NCI-H2196 (cell line): ENCODE measurements around the gene PHEX.

Experiments used
- DNase-seq: peaks from one replicate; lab custom pipeline; 2025; ENCODE audit not compliant: unreplicated experiment; lab: John Stamatoyannopoulos, UW

The PHEX gene

GRCh38 chrX:22032084-22032483 is at the start of gene PHEX:
PHEX (plus strand) TSS chrX:22032325; CDS start chrX:22033006, 681 bp downstream.
- no peak for DNase-seq

DNA sequence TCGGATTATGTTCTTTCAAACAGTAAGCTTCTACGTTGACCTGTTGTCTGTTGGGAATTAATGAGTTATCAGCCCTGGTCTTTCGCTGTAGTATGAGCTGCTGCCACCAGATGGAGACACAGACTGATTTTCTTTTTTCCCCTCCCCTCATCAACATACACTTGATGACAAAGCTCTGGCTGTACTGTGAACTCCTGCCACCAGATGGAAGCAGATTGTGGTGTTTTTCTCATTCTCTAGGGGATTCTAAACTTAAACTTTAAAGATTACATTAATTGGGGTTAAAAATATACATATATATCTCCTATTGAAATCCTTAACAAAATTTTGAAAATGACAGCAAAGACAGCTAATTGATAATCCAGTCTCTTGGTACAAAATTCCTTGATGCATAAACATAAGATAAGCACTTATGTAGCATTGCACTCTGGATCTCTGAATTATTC is 46.8 kb upstream of the PHEX start:
- DNase-seq, result peak; percentile 52

DNA sequence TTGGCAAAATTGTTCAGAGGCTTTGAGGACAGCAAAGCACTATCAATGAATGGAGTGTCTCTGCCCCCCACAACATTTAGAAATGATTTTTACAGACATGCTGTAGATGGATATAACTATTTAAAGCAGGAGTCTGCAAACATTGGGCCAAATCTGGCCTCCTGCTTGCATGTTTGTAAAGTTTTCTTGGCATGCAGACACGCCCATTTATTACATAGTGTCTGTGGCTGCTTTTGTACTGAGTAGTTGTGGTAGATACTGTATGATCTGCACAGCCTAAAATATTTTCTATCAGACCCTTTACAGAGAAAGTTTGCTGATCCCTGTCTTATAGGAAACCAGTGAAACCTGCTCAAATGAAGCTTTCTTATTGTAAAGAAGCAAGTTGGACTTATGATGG is 45.5 kb upstream of the PHEX start:
- DNase-seq, result no peak

- DNase-seq, result no peak
These were observed 42.7 kb upstream of the PHEX start for GRCh38 chrX:21989384-21989783.

DNA sequence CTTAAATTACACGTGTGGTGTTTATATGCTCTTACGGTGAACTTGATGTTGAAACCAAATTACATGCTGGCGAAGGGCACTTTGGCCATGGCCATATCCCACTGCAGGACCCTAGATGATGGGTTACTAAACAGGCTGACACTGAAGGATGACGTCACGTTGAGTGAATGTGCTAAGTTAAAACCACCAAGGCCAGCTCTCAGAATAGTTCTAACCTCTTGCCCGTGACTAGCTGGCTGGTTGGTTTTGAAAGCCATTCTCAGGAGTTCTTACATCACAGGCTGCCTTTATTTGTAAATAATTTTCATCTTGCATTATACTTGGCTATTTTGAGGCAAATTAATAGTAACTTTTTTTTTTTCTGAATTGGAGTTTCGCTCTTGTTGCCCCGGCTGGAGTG is 41.3 kb upstream of the PHEX start:
- DNase-seq, result no peak

GRCh38 chrX:21991504-21991903 is 40.6 kb upstream of the PHEX start:
- DNase-seq, result no peak

DNA sequence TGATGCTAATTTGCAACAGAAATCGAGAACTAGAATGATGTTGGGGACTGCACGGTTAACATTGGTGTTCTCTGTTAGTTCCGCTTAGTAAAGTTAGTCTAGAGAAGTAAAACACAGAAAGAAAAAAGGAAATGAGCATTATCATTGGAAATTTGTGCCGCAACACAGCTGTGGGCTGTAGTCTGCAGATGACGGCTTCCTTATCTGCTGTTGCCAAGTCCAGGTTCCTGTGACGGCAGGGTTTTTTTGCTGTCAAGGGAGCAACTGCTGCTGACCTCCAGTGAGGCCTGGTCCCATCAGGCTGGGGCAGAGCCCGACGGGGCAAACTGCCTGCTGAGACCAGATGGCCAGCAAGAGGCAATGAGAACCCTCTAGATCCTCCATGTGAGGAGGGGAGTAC is 38.9 kb upstream of the PHEX start:
- DNase-seq, result no peak

GRCh38 chrX:21996872-21997455 is 35.2 kb upstream of the PHEX start:
- DNase-seq, result no peak

DNA sequence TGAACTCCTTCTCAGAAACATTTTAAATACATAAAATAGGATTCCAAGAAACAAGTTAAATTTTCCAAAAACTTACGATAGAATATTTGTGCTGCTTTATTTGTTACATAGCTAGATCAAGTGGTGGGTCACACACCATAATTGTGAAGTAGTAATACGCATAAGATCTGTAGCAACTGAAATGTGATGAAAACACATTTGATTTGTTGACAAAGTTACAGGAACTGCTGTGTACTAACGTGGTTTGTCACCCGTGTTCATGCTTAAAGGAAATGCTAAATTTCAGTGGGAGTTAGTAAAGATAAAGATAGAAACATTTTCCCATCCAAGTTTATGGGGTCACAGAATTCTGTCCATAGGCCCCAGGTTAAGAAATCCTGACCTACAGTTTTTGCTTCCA is 34.1 kb upstream of the PHEX start:
- DNase-seq, result no peak

DNA sequence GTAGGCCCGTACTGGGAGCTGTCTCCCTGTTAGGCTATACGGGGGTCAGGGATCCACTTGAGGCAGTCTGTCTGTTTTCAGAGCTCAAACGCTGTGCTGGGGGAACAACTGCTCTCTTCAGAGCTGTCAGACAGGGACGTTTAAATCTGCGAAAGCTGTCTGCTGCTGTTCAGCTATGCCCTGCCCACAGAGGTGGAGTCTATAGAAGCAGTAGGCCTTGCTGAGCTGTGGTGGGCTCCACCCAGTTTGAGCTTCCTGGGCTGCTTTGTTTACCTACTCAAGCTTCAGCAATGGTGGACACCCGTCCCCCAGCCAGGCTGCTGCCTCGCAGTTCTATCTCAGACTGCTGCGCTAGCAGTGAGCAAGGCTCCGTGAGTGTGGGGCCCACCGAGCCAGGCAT is 27.3 kb upstream of the PHEX start:
- DNase-seq, result no peak

DNA sequence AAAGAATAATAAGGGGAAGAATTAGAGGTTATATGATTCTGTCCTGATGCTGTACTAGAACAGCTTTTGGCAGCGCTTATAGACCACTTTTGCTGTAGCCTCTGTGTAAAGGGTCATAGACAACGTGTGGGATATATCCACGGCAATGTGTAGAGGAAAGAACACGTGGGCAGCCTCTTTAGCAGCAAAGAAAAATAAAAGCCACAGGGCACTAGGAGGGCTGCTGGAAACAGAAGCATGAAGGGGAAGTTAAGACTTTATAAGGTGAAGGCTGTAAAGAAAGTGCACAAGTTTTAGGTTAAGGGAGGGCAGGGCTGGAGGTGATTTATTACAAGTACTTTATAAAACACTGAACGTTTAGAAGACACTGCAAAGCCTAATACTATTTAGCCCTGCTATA is 20.1 kb upstream of the PHEX start:
- no peak for DNase-seq

DNA sequence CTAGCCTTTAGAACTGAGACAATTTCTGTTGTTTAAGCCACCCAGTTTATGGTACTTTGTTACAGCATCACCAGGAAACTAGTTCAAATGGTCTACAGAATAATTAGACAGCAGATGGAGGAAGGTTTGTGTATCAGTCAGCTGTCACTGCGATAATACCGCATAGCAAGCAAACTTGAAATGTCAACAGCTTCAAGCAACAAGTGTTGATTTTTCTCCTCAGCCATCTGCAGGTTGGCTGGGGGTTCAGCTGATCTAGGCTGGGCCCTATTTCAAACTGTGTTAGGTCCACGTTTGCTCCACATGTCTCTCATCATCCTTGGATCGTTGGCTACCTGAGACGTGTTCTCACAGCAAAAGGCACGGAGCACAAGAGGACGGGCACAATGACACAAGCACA is 19.2 kb upstream of the PHEX start:
- no peak for DNase-seq

DNA sequence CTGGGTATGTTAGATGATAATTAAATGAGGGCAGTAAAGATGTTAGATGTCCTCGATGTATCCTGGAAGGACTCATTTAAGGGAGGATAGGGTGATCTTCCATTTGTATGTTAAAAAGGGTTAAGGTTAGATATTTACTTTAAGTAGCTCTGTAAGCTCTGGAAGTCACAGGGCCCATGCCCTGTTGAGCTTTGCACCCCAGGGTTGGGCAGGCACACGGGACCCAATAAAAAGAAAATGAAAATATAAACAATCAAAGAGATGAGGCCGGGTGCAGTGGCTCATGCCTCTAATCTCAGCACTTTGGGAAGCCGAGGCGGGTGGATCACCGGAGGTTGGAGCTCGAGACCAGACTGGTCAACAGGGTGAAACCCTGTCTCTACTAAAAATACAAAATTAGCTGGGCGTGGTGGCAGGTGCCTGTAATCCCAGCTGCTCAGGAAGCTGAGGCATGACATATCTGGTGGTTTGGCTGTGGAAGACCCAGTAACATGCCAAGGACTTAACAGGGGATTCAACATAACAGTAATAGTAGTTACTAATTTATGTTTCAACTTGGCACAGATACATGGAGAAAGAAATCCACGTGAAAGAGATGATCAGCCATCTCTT is 16.9 kb upstream of the PHEX start:
- DNase-seq, result no peak

DNA sequence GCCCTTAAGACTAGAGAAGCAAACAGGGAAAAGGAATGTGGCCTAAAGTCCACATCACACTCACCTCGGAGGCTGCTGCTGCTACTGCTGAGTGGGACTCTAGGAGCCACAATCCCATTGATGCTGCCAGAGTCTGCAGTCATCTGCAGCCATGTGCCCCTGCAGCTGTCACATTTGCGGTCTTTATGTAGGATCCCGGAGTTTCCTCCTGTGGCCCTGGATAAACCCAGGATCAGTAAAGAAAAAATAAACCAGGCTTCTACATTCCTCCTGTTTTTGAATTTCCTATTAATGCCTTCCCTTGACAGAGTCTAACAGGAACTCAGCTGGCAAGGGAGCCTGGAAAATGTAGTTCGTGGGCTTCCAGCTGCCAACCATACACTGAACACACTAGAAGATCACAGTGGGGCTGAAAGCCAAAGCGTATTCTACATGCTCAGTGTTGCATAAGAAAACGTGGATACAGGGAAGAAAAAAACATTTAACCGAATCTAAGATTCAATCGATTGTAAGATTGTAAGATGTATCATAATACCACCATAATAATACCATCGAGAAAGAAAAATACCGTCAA is 10.3 kb upstream of the PHEX start:
- no peak for DNase-seq

DNA sequence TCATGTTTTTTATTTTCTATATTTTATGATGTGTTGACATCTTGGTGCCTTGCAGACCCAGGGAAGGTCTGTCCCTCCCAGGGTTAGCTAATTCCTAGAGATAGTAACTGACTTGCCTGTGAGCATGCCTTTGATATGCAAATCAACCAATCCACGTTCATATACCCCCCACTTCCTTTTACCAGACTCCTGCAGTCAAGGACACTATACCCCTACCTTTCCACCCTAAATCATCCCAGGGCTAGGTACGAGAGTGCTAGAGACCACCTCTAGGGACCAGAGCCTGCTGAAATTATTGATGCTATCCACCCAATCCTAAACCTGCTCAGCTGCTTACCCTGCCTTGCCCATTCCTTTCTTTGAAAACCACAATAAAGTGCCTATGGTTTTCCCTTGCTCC is 7.5 kb upstream of the PHEX start:
- no peak for DNase-seq

GRCh38 chrX:22025751-22026150 is 6.4 kb upstream of the PHEX start:
- no peak for DNase-seq

DNA sequence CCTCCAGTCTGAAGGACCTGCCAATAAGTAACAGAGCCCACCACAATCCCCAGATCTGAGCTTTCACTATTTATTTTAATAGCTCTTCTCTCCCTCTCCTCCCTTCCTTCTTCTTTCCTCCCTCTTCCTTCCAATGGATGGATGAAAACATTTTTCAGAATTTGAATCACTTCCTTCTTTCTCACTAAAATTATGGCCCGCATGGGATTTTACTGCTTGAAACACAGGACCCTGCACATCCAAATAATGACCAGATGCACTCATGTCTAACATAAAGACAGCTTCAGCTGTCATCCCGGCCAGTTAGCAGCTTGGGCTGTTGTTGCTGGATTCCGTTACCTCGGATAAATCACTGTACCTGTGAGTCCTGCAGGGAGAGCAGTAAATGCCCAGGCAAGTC is 5.4 kb upstream of the PHEX start:
- no peak for DNase-seq

DNA sequence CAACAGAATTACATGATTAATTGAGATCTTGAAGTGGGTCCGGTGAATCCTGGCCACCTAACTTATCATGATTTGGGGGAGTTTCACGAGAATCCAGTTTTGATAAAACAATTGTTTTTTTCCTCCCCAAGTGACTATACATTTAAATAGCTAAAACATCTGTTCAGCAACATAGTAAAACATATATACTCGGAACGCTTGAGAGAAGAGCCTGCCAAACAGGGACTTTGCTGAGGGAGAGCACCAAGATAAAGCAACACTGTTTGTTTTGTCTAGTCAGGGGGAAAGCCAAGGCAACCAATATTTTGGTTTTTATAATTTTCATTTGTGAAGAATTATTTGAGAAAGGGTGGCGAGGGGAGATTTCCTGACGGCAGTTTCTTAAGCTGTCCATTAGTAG is 381 bp downstream of the PHEX start:
- DNase-seq, result no peak

DNA sequence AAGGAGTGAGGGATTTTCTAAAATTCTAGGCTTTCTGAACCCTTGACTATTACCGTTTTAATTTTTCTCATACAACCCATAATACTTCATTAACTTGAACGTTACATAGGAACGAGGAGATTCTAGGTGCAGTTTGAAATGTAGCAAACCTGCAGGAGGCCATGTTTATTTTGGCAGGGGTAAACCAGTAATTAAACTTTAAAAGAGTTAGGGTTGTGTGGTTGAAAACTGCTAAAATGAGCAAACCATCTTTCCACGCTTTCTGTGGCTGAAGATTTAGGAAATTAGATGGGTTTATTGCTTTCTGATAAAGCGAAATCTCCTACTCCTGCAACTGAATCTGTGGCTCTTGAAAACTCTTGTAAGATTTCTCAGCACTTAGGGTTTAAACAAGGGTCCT is 1.7 kb downstream of the PHEX start:
- no peak for DNase-seq

DNA sequence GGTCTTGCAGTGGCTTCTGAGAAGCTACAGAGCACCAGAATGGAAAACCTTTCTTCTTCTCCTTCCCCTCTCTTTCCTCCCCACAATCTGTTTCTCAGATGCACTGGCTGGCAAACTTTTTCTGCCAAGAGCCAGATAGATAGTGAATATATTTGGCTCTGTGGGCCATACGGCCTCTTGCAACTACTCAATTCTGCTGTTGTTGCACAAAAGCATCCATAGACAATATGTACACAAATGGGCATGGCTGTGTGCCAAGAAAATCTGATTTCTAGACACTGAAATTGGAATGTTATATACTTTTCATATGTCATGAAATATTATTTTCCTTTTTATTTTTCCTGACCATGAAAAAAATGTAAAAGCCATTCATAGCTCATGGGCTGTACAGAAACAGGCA is 3.1 kb downstream of the PHEX start:
- no peak for DNase-seq

DNA sequence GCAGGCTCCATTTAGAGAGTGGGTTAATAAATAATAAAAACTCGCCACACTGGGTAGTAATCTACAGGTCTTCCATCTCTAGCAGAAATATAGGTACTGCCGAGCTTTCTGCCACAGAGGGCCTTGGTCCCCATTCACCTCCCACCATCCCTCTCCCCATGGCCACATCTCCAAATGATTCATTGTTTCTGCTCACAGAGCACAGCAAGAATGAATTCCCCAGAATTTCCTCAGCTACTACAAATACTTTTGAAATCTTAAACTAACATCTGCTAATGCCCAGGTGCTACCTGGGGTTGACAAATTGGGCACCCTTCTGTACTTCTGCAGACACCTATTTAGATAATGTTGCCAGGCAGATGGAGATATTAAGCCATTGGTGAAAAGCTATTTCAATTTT is 5.1 kb downstream of the PHEX start:
- DNase-seq, result no peak

DNA sequence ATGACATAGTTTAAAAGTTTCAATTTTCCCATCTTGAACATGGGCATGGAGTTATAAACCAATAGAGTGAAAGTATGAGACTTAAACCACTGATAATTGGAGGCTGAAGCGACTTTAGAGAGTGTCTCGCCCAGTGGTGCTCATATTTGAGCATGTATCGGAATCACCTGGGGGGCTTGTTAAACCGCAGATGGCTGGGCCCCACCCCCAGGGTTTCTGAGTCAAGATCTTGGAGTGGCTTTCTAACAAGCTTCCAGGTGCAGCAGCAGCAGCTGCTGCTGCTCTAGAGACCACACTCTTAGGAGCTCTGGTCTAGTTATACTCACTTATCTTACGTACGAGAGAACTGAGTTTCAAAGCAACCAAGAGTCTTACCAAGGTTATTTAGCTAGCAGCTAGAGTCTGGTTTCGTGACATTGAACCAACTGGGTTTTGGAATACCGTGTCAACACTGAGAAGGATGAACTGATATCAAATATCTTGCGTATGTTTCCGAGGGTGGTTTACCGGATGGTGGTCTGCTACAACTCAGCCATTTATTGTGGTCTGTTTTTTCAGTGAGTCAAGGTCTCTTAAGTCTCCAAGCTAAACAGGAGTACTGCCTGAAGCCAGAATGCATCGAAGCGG is 5.9 kb downstream of the PHEX start:
- DNase-seq, result no peak
